AG20443 (cell line): Measurements from ENCODE around the gene LRRC46.

ENCODE experiments used
- DNase-seq: peaks from one replicate; pipeline ENCODE4 v3.0.0; 2012; ENCODE audit warnings: low spot score, mixed read lengths

LRRC46 gene

DNA sequence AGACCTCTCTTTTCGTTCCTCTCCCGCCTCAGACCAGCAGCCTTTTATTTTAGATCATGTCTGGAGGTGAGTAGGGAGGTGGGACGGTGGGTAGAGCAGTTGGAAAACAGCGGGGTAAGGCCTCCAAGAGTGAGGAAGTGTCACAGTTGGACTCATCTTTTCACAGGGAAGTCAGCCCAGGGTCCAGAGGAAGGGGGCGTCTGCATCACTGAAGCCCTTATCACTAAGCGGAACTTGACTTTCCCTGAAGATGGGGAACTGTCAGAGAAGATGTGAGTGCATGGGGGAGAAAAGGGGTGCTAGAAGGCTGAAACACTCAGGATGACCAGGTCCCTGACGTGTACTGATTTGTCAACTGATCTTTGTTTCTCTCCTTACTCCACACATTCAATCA lies 461 bp downstream of the LRRC46 start:
- no peak for DNase-seq

DNA sequence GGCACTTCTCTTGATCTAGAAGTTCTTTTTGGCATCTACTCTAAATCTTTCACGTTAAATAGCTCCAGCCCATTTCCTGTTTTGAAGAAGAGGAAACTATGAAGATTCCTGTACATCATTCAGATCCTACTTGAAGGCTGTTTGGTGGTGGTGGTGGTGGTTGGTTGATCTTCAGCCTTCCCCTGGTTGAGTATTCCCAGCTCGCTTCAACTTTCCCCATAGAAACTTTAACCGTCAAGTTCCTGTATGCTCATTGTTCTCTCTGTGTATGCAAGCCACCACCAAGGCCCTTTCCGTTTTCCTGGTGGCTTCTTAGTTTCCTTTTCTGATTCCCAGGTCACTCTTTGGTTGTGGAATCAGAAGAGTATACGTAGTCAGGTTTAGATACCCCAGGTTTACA lies 3.3 kb downstream of the LRRC46 start:
- DNase-seq = no peak

DNA sequence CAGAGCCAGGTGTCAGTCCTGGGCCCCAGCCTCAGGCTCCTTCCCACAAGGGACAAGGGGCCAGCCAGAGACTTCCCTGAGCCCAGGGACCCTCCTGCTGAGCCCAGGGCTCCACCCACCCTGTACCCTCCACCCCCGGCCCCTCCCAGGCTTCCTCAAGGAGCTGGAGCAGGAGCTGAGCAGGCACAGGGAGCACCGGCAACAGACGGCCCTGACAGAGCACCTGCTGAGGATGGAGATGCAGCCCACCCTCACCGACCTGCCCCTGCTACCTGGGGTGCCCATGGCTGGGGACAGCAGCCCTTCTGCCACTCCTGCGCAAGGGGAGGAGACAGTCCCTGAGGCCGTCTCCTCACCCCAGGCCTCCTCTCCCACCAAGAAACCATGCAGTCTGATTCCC lies 5.1 kb downstream of the LRRC46 start:
- no peak for DNase-seq

DNA sequence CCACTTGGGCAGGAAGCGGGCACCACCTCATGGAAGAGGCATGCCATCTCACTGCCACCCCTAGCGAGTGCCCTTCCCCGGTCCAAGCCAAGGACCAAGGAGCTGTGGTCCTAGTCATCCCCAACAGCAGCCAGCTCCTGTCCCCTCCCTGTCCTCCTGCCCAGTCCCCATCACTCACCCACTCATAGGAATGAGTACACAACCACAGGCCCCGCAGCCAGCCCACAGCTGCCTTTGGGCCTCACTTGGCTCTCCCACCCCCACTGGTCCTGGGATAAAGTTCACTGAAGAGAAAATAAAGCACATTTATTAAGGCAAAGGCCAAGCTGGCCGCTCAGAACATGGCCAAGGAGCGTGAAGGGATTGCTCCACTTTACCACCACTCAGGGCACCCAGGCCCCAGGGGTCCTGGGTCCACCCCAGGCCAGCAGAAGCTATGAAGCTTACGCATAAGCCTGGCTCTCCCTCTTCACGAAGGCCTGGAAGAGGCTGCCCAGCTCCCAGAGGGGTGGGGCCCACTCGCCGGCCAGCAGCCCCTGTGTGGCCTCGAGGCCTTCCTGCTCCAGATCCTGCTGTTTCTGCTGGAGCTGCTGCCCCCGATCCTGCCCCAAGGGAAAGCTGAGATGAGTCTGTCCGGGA lies 6.0 kb downstream of the LRRC46 start:
- DNase-seq = no peak

DNA sequence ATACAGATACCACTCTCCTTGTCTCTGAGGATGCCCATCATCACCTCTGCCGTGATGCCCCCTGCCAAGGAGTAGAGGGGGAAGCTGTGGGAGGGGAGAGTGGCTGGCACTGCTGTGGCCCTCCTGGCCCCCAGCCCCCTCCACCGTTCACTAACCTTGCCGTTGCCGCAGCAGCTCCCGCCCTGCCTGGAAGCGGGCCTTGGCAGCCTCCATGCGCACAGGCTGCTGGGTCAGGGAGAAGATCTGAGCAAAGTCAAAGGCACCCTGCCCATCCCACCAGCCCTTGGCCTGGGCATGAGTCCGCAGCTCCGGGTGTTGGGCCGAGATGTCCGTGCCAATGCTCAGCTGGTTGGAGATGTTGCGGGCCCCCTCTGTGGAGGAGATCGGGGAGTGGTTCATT lies 7.2 kb downstream of the LRRC46 start:
- no peak for DNase-seq

DNA sequence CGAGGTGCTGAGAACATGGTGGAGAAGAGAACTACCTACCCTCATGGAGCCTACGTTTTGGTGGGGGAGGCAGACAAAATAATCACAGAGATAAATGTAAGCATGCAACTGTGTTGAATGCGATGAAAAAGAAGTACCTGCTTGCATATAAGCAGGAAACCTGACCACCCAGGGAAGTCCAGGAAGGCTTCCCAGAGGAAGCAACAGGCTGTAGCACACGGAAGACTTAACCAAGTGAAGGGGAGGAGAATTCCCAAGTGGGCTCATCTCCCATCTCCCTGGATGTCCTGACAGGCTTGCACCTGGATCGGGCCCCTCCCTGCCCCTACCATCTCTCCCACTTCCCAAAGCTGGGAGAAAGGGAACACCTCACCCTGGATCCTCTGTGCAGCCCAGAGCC lies 7.6 kb downstream of the LRRC46 start:
- DNase-seq = no peak

DNA sequence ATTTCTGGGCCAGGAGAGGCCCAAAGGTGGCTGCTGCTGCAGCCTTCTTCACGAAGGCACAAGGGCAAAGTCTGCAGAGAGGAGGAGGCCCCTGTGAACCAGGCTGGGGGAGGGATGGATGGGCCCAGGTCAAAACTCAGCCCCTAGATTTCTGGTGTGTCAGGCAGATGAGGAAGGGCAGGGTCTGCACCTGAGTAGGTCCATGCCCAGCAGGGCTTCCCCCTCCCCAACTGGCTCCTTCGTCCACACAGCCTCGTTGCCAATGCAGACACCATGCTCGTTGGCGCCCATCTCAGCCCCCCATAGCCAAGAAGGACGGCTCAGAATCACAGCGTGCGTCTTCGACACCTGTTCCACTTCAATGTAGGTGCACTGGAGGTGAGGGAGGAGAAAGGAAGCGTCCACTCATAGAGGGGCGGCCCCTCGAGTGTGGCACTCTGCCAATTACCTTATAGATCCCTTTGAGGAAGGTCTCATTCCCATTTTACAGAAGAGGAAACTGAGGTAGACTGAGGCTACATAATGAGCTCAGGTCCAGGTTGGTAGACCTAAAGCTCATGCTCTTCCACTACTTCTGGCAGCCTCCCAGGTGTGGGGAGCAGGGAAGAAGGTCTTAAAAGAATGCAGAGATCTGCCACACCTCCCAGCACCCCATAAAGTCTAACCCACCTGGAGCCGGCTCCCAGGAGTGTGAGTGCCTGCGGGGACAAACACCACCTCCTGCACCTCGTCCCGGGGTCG lies 8.7 kb downstream of the LRRC46 start:
- DNase-seq = no peak

DNA sequence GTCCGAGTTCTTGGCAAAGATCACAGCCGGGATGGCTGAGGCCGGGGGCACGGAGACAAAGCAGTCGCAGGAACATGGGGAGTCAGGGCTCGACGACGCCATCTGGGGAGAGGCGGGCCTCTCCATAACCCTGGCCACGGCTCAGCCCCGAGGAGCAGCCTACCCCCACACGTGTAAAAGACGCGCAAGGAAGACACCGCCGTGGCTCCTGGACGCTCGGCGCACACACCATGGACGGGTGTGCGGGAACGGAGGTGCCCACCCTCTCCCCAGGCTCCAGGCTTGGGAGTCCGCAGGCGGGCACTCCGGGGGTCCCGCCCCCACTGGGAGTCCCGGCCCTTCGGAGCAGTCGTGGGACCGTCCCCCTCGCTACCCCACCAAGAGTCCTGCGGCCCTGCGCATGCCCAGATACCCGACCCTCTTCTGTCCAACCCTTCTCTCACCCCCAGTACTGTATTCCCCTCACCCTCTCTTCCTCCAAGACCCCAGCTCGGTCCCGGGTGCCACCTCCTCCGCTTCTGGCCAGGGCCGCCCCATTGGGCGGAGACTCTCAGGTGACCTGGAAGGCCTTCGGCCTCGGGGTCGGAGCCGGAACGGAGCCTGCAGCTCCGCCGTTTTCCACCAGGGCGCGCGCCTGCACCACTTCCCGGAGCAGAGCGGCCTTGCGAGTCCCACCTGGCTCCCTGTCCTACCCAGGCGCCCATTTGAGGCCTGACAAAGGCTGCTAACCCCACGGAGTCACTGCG lies 9.4 kb downstream of the LRRC46 start, which contains the start of gene SCRN2:
SCRN2 (minus strand) TSS at position 532 of the 746 bp plus-strand sequence; CDS start at position 102, 430 bp downstream.
- peak; percentile 93 for DNase-seq

DNA sequence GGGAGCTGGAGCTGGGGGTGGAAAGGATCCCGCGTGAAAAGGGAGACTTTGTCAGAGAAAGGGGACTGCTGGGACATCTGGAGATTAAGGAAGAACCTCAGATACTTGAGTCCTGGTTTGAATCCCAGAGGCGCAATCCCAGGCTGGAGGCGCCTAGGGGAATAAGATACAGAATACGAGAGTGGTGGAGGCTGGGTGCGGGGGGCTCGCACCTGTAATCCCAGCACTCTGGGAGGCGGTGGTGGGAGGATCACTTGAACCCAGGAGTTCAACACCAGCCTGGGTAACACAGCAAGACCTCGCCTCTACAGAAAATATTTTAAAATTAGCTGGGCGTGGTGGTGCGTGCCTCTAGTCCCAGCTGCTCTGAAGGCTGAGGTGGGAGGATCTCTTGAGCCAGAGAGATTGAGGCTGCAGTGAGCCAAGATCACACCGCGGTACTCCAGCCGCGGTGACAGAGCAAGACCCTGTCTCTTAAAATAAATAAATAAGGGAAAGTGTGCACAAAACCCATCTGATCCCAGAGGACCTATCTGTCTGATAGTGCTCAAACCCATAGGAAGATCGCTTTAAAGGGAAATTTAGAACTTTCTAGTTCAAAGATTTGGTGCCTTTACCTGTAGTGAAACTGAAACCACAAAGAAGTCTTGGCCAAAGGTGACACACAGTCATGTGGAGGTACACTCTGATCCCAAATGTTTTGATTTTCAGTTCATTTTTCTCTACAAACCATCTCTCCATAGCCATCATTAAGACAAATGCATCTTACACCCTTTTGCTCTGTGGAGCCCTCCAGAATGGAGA lies 10.2 kb downstream of the LRRC46 start:
- DNase-seq = no peak

DNA sequence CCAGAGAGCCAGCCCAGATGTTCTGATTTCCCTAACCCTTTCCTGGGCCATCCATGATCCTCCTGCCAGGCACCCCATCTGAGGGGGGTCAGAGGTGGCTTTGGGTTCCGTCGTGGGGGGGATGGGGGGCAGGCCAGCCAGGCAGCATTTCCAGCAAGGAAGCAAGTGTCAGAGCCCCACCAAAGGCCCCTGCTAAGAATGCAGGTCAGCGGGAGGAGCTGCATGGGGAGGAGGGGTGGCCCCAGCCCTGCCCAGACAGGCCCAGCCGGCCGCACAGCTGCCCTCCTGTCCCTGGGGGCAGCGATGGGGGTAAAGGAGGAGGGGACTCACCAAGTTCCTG lies 11.9 kb downstream of the LRRC46 start:
- DNase-seq = no peak

DNA sequence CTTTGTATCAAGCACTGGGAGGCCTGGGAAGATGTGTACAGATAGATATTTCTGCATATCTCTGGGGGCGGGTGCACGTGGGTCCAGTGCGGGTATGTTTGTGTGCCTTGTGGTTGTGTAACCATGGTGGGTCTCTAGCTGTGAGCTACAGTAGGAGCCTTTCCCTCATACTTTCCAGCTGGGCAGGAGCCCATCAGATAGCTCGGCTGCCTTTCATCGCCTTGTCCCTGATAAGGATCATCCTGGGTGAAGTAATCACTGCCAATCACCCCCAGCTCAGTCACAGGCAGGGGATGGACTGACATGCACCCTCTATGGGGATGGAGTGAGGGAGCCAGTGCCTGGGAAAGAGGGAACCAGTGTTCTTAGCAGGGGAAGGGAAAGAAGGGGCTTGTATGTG lies 12.8 kb downstream of the LRRC46 start:
- no peak for DNase-seq

DNA sequence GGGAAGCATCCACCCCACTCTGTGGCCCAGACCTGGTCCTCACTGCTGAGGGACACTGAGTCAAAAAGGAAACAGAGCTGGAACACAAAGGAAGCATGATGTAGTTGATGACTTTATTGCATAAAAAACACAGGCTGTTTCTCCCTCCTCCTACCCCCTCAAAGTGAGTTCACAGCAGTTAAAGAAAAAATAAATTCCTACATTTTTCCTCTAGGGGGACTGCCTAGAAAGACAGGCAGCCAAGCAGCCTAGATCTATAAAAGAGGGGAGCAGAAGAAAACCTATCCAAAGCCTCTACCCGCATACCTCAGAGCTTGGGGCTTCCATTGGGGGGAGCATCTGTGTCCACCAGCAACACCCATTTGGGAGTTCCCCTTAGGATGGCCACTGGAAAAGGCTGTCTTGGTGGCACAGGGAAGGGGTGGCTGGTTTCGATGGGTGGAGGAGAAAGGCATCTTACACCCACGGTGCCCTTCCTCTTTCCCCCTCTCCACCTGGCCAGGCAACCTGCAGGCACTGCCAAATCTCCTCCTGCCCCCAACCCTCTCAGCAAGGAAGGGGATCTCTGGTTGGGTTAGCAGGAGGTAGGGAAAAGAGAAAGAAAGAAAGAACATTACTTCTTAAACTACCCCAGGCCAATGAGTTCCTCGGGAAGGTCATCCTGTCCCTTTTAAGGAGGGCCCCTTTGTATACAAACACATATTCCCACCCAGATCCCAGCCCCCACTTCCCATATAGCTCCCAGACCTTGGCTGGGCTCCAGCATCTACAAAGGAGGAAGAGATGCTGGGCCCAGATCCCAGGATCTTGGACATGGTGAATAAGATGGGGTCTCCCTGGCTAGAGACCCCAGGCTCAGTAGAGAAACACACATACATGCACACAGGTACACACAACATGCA lies 13.6 kb downstream of the LRRC46 start:
- peak; percentile 44 for DNase-seq

DNA sequence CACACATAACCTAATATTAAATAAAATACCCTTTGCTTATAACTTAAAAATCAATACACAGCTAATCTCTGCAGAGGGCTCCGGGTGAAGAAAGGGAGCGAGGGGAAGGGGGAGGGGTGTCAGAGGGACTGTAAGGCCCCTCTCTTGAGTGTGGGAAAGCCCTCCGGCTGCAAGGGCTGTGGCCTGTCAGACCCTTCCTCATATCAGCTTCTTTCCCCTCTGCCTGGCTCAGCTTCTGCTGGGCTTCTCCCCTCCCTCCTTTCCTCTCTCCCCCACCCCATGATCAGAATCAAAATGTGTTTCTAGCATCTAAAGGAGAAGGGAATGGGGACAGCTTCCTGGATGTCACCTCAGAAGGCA lies 14.2 kb downstream of the LRRC46 start:
- no peak for DNase-seq

DNA sequence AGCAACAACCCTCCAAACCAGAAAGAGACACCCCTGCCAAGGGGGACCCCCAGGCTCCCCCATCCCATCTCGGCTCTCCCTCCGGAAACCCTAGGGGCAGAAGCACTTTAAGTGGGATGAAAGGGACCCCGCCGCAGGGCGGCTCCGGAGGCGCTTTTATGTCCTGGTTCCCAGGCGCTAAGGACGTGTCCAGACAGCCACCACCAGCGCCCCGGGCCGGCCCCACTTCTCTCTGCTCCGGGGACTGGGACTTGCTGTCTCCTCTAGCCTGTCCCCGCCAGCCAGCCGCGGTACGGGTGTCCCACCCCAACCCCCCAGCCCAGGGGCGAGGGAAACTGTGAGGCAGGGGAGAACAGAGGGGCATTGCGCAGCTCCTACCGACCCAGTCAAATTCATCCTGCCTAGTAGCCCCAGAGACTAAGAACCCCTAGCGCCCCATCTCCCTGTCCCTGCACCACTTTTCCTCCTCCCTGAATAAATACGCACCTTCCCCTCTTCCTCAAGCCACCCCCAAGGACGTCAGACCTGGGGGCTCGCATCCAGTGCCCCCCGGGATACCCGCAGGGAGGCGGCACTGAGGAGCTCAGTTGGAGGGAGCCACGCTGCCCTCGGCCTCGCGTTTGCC lies 15.4 kb downstream of the LRRC46 start:
- no peak for DNase-seq

DNA sequence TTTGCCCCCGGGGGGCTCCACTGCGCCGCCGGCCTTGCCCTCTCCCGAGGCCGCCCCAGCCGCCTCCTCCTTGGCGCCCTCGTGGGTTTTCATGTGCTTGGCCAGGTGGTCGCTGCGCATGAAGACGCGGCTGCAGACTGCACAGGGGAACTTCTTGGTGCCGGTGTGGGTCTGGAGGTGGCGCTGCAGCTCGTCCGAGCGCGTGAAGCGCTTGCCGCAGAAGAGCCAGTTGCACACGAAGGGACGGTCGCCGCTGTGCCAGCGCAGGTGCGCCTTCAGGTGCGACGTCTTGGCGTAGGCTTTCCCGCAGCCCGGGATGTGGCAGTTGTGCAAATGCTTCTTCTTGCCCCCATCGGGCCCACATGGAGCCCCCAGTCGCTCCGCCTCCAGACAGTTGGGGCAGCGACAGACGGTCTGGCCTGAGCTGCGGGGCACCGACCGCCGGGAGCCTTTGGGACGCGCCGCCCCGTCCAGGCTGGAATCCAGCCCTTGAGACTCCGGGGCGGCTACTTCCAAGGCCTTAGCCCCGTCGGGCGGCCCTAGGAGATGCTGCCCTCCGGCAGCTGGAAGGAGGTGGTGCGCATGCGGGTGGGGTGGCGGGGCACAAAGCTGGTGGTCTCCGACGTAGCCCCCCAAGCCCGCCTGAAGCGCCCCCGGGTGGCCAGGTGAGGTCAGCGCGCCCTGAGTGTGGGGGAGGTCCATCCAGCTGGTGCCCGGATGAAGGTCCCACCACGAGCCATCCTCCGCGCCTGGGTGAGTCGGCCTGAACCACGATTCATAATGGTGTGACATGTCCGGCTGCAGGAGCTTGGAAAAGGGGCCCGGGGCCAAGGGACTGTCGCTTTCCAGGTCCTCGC lies 16.1 kb downstream of the LRRC46 start:
- DNase-seq = no peak

DNA sequence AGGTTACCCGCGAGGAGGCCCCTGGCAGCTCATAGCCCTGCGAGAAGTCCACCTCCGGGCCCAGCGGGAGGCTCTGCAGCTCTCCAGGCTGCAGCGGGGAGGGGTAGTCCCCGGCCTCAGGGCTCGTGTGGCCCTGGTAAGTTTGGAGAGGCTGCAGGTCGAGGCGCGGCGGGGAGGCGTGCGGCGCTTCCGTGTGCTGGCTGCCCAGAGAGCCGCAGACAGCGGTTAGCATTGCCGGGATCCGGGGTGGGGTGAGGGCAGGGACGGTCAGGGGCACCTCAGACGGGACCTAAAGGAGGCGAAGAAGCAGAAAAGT lies 16.7 kb downstream of the LRRC46 start:
- DNase-seq = no peak

DNA sequence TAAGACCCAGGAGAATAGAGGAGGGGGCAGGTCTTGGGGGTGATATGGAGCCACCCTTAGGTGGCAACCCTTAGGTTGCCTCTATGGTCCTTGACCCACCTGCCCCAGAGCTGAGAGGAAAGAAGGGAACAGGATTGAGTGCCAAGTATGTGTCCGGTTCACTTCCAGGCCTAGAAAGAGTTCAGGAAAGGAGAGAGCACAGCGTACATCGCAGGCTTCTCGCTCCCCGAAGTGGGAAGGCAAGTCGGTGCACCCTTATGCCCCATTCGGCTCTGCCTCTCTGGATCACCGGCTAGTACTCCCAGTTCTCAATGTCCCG lies 18.9 kb downstream of the LRRC46 start:
- no peak for DNase-seq

DNA sequence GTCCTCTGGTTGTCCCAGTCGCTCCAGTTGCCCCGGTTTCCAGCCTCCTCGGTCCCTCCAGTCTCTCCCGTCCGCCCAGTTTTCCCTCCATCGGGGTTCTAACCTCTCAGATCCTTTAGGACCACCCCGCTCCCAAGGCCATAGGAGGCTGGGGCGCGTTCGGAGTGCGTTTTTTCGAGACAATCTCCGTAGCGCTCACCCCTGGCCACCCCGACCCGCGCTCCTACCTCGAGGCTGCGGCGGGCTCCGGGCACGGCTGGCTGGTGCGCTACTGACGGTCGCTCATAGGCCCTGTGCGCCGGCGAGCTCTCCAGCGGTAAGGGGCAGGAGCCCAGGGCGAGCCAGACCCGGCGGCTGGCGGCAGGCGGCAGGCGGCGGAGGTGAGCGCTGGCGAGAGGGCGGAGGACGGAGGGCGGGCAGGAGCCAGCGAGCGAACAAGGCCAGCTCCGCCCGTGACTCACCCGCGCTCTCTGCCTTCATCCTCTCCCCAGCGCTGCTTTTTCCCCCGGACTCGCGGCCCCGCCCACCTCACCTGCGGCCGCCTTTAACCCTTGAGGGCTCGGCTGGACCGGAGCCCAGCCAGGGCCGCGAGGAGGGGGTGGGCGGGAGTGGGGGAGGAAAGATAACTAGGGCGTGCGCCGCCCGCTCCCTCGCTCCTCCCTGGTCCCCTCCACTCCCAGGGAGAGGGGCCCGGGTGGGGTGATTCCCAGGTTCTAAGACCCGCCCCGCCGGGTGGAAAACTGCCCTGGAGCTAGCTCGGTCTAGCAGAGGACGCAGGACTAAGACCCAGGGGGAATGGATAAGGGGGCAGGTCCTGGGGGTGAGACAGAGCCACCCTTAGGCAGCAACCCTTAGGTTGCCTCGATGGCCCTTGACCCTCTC lies 19.5 kb downstream of the LRRC46 start, which contains the start of gene SP6:
SP6 (minus strand) TSS at position 472 of the 882 bp plus-strand sequence. CDS start 2,734 bp downstream, outside the sequence.
- peak; percentile 86 for DNase-seq

DNA sequence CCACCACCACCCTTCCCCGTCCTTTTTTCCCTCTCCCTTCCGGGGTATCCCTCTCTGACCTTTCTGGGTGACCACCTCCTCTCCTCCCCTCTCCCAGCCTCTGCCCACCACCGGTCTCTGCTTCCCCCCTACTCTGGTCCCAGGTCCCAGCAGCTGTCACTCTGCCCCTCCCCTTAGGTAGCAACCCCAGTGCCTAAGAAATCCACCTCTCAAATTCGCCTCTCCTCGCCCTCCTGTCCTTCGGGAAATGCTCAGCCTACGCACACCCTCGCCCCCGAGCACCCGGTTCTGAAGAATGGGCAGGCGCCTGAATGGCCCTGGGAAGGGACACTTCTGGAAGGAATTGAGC lies 20.3 kb downstream of the LRRC46 start:
- no peak for DNase-seq
